ENCODE measurements around the gene SH2B3. TPM values are rescaled to one million over a fixed set of nuclear protein-coding genes. Genes with fewer than 3 reads are reported as not detected.

SH2B3 gene
- total RNA-seq, 1 experiment from 2014 or later = 40.3 TPM

DNA sequence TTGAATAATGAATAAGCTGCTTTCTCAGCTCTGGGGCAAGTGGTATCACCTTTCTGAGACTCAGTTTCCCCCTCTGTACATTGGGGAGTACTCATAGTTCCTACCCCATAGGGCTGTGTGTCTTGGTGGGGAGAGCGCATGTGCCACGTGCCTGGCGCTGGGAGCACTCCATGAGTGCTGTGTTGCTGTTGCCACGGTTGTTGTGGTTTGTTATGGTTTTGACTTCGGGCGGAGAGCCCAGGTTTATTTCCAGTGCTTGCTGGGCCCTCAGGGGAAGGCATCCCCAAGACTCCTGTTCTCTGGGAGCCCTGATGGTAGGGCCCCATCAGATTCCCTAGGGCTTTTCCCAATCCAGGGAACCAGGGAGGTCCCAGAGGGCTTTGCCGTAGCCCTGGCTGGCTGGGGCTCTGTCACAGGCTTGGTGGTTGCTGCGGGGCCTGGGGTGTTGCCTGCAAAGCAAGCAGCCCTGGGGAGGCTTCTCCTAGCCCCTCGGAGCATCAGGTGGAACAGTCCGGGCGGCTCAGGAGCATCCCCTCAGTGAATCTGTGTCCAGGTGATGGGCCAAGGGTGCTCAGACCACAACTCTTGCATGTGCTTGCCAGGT lies 18.6 kb downstream of the SH2B3 start:
- H2AK5ac ChIP-seq (ENCODE audit: insufficient read length, low read length) = no peak overlapping the region
- no peak overlapping the region for H2BK5ac ChIP-seq (ENCODE audit: insufficient read length, low read length)
- WGBS (ENCODE audit: extremely low coverage, insufficient read length, low lambda C conversion rate) = no CpG with 5 or more reads among the region's 11 CpGs
- H3K23me2 ChIP-seq (ENCODE audit: insufficient read length, low read depth, low read length, poor library complexity, severe bottlenecking) = no peaks in the 10 kb centered on the region
- no peak overlapping the region for H2BK120ac ChIP-seq (ENCODE audit: low read depth, low read length, poor library complexity, severe bottlenecking)
- H4K5ac ChIP-seq (ENCODE audit: insufficient read length, low read depth, low read length) = no peak overlapping the region
- no peak overlapping the region for H3K4me3 Mint-ChIP-seq
- H3K4ac ChIP-seq (ENCODE audit: low read depth, low read length) = no peak overlapping the region
- no peaks in the 10 kb centered on the region for H3K9me3 Mint-ChIP-seq
- H3K27ac Mint-ChIP-seq = peak overlapping the region; percentile 87 to 91 (median 87); a peak in 6 of 7 replicates
- no peak overlapping the region for H3K9ac ChIP-seq (ENCODE audit: extremely low read depth, insufficient read length, low read length)
- H4K91ac ChIP-seq (ENCODE audit: insufficient read length, low read depth, low read length) = no peak overlapping the region
- no peak overlapping the region for H2BK20ac ChIP-seq (ENCODE audit: low read depth, low read length, poor library complexity, severe bottlenecking)
- H2AFZ ChIP-seq (ENCODE audit: low read length) = no peak overlapping the region
- no peak for DNase-seq
- H4K20me1 ChIP-seq (ENCODE audit: control insufficient read depth, insufficient read depth, insufficient read length) = no peaks in the 10 kb centered on the region
- no peak overlapping the region for H2BK12ac ChIP-seq (ENCODE audit: insufficient read length, low read depth, low read length)
- H3K4me1 ChIP-seq (ENCODE audit: insufficient read depth, low read length) = no peaks in the 10 kb centered on the region; the same call in 1 of the 2 replicates
- H3K18ac ChIP-seq (ENCODE audit: insufficient read length, low read depth, low read length) = no peak overlapping the region
- H3K27me3 Mint-ChIP-seq (ENCODE audit: low read depth) = no peaks in the 10 kb centered on the region
- H3K36me3 Mint-ChIP-seq (ENCODE audit: insufficient read depth in 1 of 3, low read depth in 3 of 3) = peaks cover 9 to 28% (median 11%) of the 10 kb centered on the region in 3 experiments; a peak in 6 of 7 replicates
- TF ChIP-seq, protein P1, sequence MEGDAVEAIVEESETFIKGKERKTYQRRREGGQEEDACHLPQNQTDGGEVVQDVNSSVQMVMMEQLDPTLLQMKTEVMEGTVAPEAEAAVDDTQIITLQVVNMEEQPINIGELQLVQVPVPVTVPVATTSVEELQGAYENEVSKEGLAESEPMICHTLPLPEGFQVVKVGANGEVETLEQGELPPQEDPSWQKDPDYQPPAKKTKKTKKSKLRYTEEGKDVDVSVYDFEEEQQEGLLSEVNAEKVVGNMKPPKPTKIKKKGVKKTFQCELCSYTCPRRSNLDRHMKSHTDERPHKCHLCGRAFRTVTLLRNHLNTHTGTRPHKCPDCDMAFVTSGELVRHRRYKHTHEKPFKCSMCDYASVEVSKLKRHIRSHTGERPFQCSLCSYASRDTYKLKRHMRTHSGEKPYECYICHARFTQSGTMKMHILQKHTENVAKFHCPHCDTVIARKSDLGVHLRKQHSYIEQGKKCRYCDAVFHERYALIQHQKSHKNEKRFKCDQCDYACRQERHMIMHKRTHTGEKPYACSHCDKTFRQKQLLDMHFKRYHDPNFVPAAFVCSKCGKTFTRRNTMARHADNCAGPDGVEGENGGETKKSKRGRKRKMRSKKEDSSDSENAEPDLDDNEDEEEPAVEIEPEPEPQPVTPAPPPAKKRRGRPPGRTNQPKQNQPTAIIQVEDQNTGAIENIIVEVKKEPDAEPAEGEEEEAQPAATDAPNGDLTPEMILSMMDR (conservative IDR thresholded peaks at IDR 0.05) = no peak
- no peak overlapping the region for H3K23ac ChIP-seq (ENCODE audit: insufficient read length, low read depth, low read length)
- no peak overlapping the region for H2BK15ac ChIP-seq (ENCODE audit: low read depth, low read length)
- peaks cover 4% of the 10 kb centered on the region for H3K79me1 ChIP-seq (ENCODE audit: insufficient read depth, low read depth, low read length, poor library complexity, severe bottlenecking)
- H3K4me1 Mint-ChIP-seq = peaks cover 40 to 41% of the 10 kb centered on the region in 2 experiments
- H3K27me3 ChIP-seq (ENCODE audit: insufficient read depth, low read length) = no peaks in the 10 kb centered on the region
- no peak overlapping the region; the same call in 1 of the 2 replicates for H3K14ac ChIP-seq (ENCODE audit: insufficient read depth, low read length)
- H4K8ac ChIP-seq (replicated peaks; ENCODE audit: insufficient read length, low read depth, low read length) = no peak overlapping the region
- H3K4me2 ChIP-seq (ENCODE audit: insufficient read depth, insufficient read length, low read length) = no peak overlapping the region
- H3K9me3 ChIP-seq (ENCODE audit: control insufficient read depth, low read depth, low read length) = no peaks in the 10 kb centered on the region
- H3K27ac ChIP-seq (ENCODE audit: insufficient read length, low read depth, low read length) = no peak overlapping the region
- H3K56ac ChIP-seq (ENCODE audit: insufficient read length, low read depth, low read length) = no peak overlapping the region
- peaks cover 3% of the 10 kb centered on the region; the same call in 1 of the 2 replicates for H3K79me2 ChIP-seq (ENCODE audit: insufficient read depth, low read length)
- H3T11ph ChIP-seq (ENCODE audit: low read length) = no peak overlapping the region

All from H9 (cell line).